GM13976 (cell line): ENCODE measurements around the gene MICAL2.

ENCODE experiments used
- DNase-seq: peaks from one replicate; pipeline ENCODE4 v3.0.0; 2012; ENCODE audit warnings: low spot score
- in situ Hi-C: fragments of 300-500 bp; cut with MboI; formaldehyde crosslinking; loops from one replicate; pipeline ENCODE4 v1.12.0; 2022; ENCODE audit warnings: low sequenced_read_pairs, mixed read lengths, inconsistent platforms; ENCODE audit not compliant: unreplicated experiment
- TF ChIP-seq, protein P1 (sequence below): IDR thresholded peaks from 2 replicates; pipeline ENCODE4 v1.5.1; 2012; ENCODE audit warnings: borderline replicate concordance, mild to moderate bottlenecking; ENCODE audit not compliant: insufficient read depth; ENCODE audit errors: extremely low read depth, missing control alignments, control extremely low read depth

MICAL2 gene

DNA sequence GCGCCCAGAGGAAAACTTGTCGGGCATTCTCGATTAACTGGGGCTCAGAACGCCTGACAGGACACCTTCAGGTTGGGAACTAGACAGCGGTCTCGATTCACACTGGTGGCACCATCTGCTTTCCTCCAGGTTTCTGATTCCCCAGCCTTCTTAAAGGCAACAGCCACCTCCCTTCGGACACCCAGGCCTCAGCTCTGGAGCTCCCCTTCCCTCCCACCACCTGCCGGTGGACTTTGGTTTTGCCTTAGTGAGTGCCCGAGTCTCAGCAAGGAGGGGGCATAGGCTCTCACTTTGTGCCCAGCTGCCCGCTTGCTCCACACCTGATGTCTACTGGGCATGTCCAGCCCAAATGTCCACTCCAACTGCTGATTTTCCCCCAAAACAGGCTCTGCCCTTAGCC, 156.6 kb downstream of the MICAL2 start:
- TF ChIP-seq, protein P1, sequence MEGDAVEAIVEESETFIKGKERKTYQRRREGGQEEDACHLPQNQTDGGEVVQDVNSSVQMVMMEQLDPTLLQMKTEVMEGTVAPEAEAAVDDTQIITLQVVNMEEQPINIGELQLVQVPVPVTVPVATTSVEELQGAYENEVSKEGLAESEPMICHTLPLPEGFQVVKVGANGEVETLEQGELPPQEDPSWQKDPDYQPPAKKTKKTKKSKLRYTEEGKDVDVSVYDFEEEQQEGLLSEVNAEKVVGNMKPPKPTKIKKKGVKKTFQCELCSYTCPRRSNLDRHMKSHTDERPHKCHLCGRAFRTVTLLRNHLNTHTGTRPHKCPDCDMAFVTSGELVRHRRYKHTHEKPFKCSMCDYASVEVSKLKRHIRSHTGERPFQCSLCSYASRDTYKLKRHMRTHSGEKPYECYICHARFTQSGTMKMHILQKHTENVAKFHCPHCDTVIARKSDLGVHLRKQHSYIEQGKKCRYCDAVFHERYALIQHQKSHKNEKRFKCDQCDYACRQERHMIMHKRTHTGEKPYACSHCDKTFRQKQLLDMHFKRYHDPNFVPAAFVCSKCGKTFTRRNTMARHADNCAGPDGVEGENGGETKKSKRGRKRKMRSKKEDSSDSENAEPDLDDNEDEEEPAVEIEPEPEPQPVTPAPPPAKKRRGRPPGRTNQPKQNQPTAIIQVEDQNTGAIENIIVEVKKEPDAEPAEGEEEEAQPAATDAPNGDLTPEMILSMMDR, result no peak
- in situ Hi-C loops, result loop anchor here (25.0 kb wide), 1 partner anchor 455 kb away; no protein-coding TSS in a partner anchor
- no peak for DNase-seq

DNA sequence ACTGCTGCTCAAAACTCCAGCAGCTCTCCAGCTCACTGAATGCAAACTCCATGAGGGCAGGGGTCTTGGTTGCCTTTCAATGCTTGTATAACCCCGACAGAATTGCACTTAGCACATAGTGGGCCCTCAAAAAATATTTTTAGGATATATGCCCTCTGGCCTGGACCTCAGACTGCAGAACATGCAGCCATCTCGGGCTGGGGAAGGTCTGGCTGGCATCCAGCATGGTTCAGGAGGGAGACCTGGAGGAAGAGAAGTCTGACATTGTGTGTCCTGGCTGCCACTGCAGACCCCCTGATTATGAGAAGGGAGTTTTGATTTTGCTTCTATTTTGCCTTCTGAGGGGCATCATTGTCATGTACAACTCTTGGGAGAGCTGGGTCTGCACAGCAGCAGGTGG, 157.5 kb downstream of the MICAL2 start:
- DNase-seq, result no peak
- in situ Hi-C loops, result loop anchor here (25.0 kb wide), 1 partner anchor 456 kb away; no protein-coding TSS in a partner anchor
- TF ChIP-seq, protein P1, result no peak

DNA sequence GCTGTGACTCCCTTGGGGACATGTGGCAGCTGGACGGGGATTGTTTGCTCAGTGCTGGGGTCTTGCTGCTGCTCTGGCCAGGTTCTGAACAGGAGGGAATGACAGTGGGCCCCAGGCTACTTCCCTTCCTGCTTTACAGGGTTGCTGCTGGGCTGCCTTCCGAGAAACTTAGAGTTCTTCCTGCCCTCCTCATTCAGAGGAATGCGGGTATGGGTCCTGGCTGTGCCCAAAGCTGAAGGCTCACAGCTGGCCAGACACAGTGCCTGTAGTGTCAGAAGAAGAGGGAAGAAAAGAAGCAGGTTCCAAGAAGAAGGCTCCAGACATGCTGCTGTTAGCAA, 158.7 kb downstream of the MICAL2 start:
- no peak for DNase-seq
- in situ Hi-C loops, result loop anchor here (25.0 kb wide), 1 partner anchor 457 kb away; no protein-coding TSS in a partner anchor
- TF ChIP-seq, protein P1, result no peak

DNA sequence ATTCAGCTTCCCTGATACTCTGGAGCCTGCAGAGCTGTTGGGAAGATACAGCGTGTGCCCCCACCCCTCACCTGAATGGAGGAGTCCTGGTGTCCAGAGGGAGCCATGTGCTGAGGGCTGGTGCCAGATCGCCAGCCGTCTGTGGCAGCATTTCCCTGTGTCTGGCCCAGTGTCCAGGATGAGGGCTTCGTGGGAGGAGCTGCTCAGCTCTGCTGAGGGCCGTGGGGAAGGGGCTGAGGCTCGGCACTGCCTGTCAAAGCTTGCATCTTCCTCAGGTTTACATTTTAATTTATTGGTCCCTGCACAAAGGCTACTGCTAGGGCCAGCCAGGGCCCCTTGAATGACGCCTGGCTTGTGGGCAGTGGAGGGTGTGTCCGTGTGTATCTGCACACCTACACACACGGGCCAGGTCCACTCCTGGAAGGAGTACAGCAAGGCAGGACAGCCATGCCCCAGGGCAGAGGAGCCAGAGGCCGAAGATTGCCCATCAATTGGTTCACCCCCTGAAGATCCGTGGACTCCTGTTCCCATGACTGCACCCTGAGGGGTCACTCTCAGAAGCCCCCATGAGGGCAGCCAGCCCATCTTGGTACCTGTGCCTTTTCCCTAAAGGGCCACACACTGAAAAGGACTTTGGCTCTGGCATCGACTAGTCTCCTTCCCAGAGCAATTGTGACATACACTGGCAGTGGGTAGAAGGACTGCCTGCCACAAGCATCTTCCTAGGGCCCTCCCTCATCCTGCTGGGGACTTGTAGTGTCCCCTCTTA, 159.2 kb downstream of the MICAL2 start:
- TF ChIP-seq, protein P1, result no peak
- no peak for DNase-seq
- in situ Hi-C loops, result loop anchor here (25.0 kb wide), 1 partner anchor 457 kb away; no protein-coding TSS in a partner anchor

DNA sequence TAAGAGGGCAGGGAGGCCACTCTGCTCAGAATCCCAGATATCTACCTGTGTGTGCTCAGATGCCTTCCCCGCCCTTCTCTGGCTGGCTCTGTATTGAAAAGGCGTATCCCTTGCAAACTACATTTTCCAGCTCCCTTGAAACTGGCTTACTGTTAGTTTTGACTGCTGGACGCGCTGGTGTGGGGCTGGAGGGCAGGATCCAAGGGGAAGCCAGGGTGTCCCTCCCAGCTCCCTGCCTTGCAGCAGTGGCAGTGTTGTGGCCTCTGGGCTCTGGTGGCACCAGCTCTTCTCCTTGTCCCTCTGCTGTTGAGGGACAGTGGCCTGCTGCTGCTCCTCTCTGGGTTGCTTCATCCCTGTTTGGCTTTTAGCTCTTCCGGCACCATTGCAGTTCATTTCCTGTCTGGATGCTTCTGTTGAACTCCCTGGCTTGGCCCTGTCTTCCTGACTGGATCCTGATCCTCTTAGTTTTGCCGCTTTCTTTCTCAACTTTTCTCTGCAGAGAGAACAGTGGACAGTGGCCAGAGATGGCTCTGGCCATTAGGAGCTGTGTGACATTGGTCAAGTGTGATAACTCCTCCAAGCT, 159.9 kb downstream of the MICAL2 start:
- in situ Hi-C loops, result loop anchor here (25.0 kb wide), 1 partner anchor 458 kb away; no protein-coding TSS in a partner anchor
- TF ChIP-seq, protein P1, result no peak
- DNase-seq, result no peak

DNA sequence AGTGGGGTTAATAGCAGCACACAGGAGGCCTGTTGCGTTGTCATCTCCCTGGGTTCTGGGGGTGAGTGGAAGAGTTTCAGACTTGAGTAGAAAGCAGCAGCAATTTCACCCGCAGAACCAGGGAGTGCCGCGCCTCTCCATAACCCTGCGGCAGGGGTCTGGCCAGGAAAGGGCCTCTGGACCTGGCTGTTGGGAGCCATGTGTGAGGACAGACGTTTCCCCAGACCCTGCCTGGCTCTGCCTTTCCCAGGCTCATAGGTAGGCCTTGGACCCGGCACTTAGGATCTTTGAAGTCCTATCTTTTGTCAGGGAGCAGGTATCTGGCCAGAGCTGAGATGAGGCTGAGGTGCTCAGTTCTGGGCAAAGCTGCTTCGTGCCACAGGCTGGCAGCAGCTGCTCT, 160.4 kb downstream of the MICAL2 start:
- DNase-seq, result no peak
- in situ Hi-C loops, result loop anchor here (25.0 kb wide), 1 partner anchor 459 kb away; no protein-coding TSS in a partner anchor
- TF ChIP-seq, protein P1, result no peak
